Adrenal gland (tissue), 12 donors: ENCODE data around the gene CYP11A1. TPM values are rescaled to one million over a fixed set of nuclear protein-coding genes. Genes with fewer than 3 reads are reported as not detected.

Experiments
- DNase-seq, 7 donors: peaks; one replicate each; pipeline ENCODE4 v3.0.0-alpha.2; 2019 to 2020
- H3K27ac ChIP-seq, 5 donors: fragments of 200-600 bp; sonication (generic) in 4 of 5; 1 replicate in 3 of 5; 2 replicates in 2 of 5; pipeline versions ENCODE4 v1.5.1 to v1.8.0; 2016 to 2020; ENCODE audit warnings: mild to moderate bottlenecking in 1 of 5
- H3K27me3 ChIP-seq: fragments of 200-600 bp; 2 replicates; pipeline ENCODE4 v1.8.0; 2021
- H3K36me3 ChIP-seq, 2 donors: fragments of 200-600 bp; replicated peaks in 1 of 2; 1 replicate in 1 of 2; 2 replicates in 1 of 2; pipeline versions ENCODE4 v1.5.1 to v1.8.0; 2018 to 2022
- H3K4me1 ChIP-seq, 2 donors: fragments of 200-600 bp; replicated peaks in 1 of 2; 1 replicate in 1 of 2; 2 replicates in 1 of 2; pipeline versions ENCODE4 v1.5.1 to v1.8.0; 2018 to 2021
- H3K4me3 ChIP-seq, 4 donors: fragments of 200-600 bp; sonication (generic) in 3 of 4; one replicate each; pipeline ENCODE4 v1.5.1; 2016 to 2018
- H3K9me3 ChIP-seq, 3 donors: fragments of 200-600 bp; sonication (generic) in 1 of 3; replicated peaks in 1 of 3; 1 replicate in 2 of 3; 2 replicates in 1 of 3; pipeline versions ENCODE4 v1.5.1 to v1.8.0; 2016 to 2021
- CTCF ChIP-seq, 6 experiments: fragments of 450-650 bp in 4 of 6; fragments of 200-600 bp in 2 of 6; sonication (generic) in 1 of 6; IDR thresholded peaks; 1 replicate in 5 of 6; 2 replicates in 1 of 6; pipeline versions ENCODE4 v1.5.1 to v1.8.0; 2016 to 2021; ENCODE audit warnings: antibody characterized with exemption in 6 of 6, mild to moderate bottlenecking in 2 of 6, moderate library complexity in 1 of 6
- POLR2A ChIP-seq, 2 donors: fragments of 450-650 bp; IDR thresholded peaks; one replicate each; pipeline ENCODE4 v1.6.1; 2017; ENCODE audit warnings: antibody characterized with exemption in 2 of 2, mild to moderate bottlenecking in 2 of 2, moderate library complexity in 1 of 2
- WGBS, 4 donors: extraction: QIAGEN DNeasy Blood & Tissue Kit in 2 of 4; methylation state at CpG; one replicate each; pipeline versions ENCODE4 v1.1.5 to v1.1.7; 2013 to 2017; 5-methylcytosine and 5-hydroxymethylcytosine counted together
- intact Hi-C, 2 donors: fragments of 100-400 bp; cut with DNase I; formaldehyde crosslinking; loops; one replicate each; pipeline versions ENCODE4 v1.14.1 to v1.15.0; 2022 to 2023
- polyA plus RNA-seq, 3 donors: library from polyadenylated mRNA; stranded (reverse); fragments of 200-250 nt in 2 of 3; fragments of 350-450 nt in 1 of 3; fragmentation: Illumina TruSeq in 1 of 3; extraction: RNeasy Lipid Tissue Mini Kit (QIAGEN cat#74804) in 1 of 3; gene quantifications; one replicate each; pipeline ENCODE4 v1.2.3, GENCODE V29; 2013 to 2014
- total RNA-seq, 9 donors: library from RNA; depleted of rRNA in 4 of 9; stranded (reverse); fragments of >200 nt in 4 of 9; fragments of 120-200 nt in 1 of 9; fragmentation: NEBNext Ultra II Directional in 1 of 9; extraction: Animal tissue kit (Norgen Biotek cat#: 25700) in 1 of 9; gene quantifications; one replicate each; pipeline versions ENCODE4 v1.1.0 to v1.2.4, GENCODE V29; 2013 to 2023
- donor health status: healthy with polysubstance abuse.
- donor health status: Bipolar disorder and iron deficiency.
- donor health status: DM: yes; HTN: yes; CAD: no.
- donor health status: DM: no; HTN: no; CAD: no.
- donor health status: DM: no; HTN: no; CAD: no.
- donor health status: DM: yes; HTN: yes; CAD: no.

Gene CYP11A1
- total and polyA plus RNA-seq, 12 donors, result 233 to 5,219 (median 1,366) TPM

DNA sequence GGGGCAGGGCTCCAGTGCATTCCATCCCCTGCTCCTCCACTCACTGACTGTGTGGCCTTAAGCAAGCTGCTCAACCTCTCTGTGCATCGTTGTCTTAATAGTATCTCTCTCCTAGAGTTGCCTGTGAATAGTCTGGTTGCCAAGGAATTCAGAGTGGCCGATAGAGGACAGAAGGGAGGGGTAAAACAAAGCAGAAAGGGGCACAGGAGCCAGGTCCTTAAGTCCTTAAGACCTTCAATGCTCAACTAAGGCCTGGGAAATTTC is 13.7 kb upstream of the CYP11A1 start:
- no peaks in the 10 kb centered on the region for H3K4me1 ChIP-seq
- intact Hi-C loops, result loop anchor here (10.0 kb wide), 3 partner anchors 104 to 384 kb away; no protein-coding TSS in a partner anchor
- no peak for DNase-seq
- H3K9me3 ChIP-seq, result no peaks in the 10 kb centered on the region
- 75 to 84% (median 77%) methylated on average over 2 of the region's 2 CpGs for WGBS, 4 donors
- no peak overlapping the region for H3K4me3 ChIP-seq
- H3K27me3 ChIP-seq, result no peaks in the 10 kb centered on the region
- no peak overlapping the region for H3K27ac ChIP-seq
- no peaks in the 10 kb centered on the region for H3K36me3 ChIP-seq
- TF ChIP-seq CTCF (IDR thresholded peaks at IDR 0.05), result no peak
- TF ChIP-seq POLR2A (IDR thresholded peaks at IDR 0.05), result no peak

GRCh38 chr15:74380361-74381189 is 13.1 kb upstream of the CYP11A1 start:
- H3K27ac ChIP-seq, result no peak overlapping the region
- no peaks in the 10 kb centered on the region for H3K27me3 ChIP-seq
- H3K9me3 ChIP-seq, result no peaks in the 10 kb centered on the region
- H3K36me3 ChIP-seq, result no peaks in the 10 kb centered on the region
- TF ChIP-seq POLR2A (IDR thresholded peaks at IDR 0.05) (no peak), CTCF (IDR thresholded peaks at IDR 0.05) (no peak)
- DNase-seq, result no peak
- no peak overlapping the region for H3K4me3 ChIP-seq
- intact Hi-C loops, result loop anchor here (10.0 kb wide), 3 partner anchors 104 to 384 kb away; no protein-coding TSS in a partner anchor
- no peaks in the 10 kb centered on the region for H3K4me1 ChIP-seq
- 58 to 69% (median 66%) methylated on average over 12 of the region's 12 CpGs for WGBS, 4 donors

DNA sequence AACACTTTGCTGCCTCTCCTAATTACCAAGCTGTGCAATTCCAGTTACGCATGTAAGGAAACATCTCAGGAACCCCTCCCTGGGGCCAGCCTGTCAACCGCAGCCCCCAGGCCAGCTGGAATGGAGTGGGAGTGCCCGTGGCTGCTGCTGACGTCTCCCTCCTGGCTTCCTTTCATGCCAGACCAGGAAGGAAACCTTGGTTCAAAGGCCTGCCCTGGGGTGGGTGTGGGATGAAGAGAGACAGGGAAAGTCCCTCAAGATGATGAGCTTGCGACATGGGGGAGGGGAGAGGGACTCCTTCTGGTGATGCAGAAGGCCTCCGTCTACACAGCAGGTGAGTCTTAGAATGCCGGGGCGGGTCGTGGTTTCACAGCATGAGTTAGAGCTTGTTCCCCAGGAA is 11.4 kb upstream of the CYP11A1 start:
- Histone ChIP-seq H3K27ac (no peak overlapping the region), H3K36me3 (no peaks in the 10 kb centered on the region), H3K9me3 (no peaks in the 10 kb centered on the region), H3K4me1 (peaks cover 0 to 12% of the 10 kb centered on the region in 2 donors), H3K27me3 (no peaks in the 10 kb centered on the region), H3K4me3 (no peak overlapping the region)
- 57 to 90% (median 64%) methylated on average over 4 to 9 of the region's 9 CpGs for WGBS, 4 donors
- DNase-seq, result no peak
- TF ChIP-seq CTCF (IDR thresholded peaks at IDR 0.05) (no peak), POLR2A (IDR thresholded peaks at IDR 0.05) (no peak)
- intact Hi-C loops, result loop anchor here in 1 of 2 donors (5.0 to 10.0 kb wide), 2 partner anchors 108 to 246 kb away; no protein-coding TSS in a partner anchor

DNA sequence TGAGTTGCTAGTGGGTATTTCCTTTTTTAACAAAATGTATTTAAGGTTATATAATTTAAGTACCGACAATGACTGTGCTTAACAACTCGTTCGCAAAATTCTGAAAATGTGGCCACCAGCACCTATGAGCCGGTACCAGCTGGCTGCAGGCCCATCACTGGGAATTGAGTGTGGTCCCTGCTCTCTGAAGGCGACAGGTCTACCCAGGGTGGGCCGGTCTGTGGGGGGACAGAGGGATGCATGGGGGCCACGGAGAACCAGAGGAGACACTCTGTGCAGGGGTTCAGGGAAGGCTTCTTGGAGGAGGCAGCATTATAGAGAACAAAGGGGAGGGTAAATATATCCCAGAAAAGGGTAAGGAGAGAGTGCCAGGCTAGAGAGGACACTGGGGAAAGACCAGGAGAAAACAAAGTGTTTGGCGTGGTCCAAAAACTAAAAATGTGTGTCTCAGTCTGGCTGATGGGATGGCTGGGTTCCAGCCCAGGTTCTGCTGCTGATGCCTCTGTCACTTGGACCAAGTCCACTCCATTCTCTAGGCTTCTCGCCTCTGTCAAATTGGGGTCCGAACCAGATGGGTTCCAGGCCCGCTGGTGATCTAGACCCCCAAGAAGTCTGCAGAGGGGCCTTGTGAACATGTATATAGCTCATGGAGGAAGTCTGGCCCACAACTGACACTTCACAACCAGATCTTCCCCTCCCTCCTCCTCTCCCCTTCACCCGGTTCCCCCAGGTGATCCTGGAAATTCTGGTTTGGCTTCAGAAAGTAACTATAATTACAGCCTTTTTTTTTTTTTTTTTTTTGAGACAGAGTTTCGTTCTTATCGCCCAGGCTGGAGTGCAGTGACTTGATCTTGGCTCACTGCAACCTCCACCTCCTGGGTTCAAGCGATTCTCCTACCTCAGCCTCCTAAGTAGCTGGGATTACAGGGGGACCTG is 10.7 kb upstream of the CYP11A1 start:
- WGBS, 4 donors, result 80 to 89% (median 87%) methylated on average over 15 of the region's 15 CpGs
- no peaks in the 10 kb centered on the region for H3K9me3 ChIP-seq
- H3K4me3 ChIP-seq, result no peak overlapping the region
- H3K36me3 ChIP-seq, result no peaks in the 10 kb centered on the region
- no peak for TF ChIP-seq CTCF (IDR thresholded peaks at IDR 0.05)
- TF ChIP-seq POLR2A (IDR thresholded peaks at IDR 0.05), result no peak
- intact Hi-C loops, result loop anchor here in 1 of 2 donors (5.0 to 10.0 kb wide), 2 partner anchors 109 to 247 kb away; no protein-coding TSS in a partner anchor
- DNase-seq, result no peak
- no peak overlapping the region for H3K27ac ChIP-seq
- no peaks in the 10 kb centered on the region for H3K27me3 ChIP-seq
- H3K4me1 ChIP-seq, result peaks cover 0 to 19% of the 10 kb centered on the region in 2 donors
